Activated T-cell treated with anti-CD3 and anti-CD28 coated beads for 1 hour (primary cell): ENCODE measurements around the gene HSF2.

ENCODE experiments used
- DNase-seq: peaks from one replicate; pipeline ENCODE4 v3.0.0-alpha.2; 2020; ENCODE audit warnings: low read depth

Gene HSF2

GRCh38 chr6:122399348-122400120 is at the start of gene HSF2:
HSF2 (plus strand) TSS chr6:122399652; CDS start chr6:122399738, 86 bp downstream.
- DNase-seq = peak; percentile 77

GRCh38 chr6:122352981-122353664 is 46.3 kb upstream of the HSF2 start:
- DNase-seq = no peak

- no peak for DNase-seq
Measured at GRCh38 chr6:122360809-122361208, 38.6 kb upstream of the HSF2 start.

- DNase-seq = no peak
Measured at GRCh38 chr6:122361314-122361979, 38.0 kb upstream of the HSF2 start.

GRCh38 chr6:122363769-122364483 is 35.5 kb upstream of the HSF2 start:
- no peak for DNase-seq

GRCh38 chr6:122365775-122366403 is 33.6 kb upstream of the HSF2 start:
- DNase-seq = no peak

- no peak for DNase-seq
Measured at GRCh38 chr6:122367171-122367570, 32.3 kb upstream of the HSF2 start.

- DNase-seq = no peak
Measured at GRCh38 chr6:122369536-122369935, 29.9 kb upstream of the HSF2 start.

- DNase-seq = no peak
Measured at GRCh38 chr6:122372647-122373046, 26.8 kb upstream of the HSF2 start.

- DNase-seq = no peak
Measured at GRCh38 chr6:122374307-122374706, 25.1 kb upstream of the HSF2 start.

GRCh38 chr6:122376246-122376645 is 23.2 kb upstream of the HSF2 start:
- DNase-seq = no peak

GRCh38 chr6:122381494-122382265 is 17.8 kb upstream of the HSF2 start:
- peak; percentile 24 for DNase-seq

GRCh38 chr6:122385857-122386612 is 13.4 kb upstream of the HSF2 start:
- DNase-seq = no peak

- DNase-seq = no peak
Measured at GRCh38 chr6:122388945-122389344, 10.5 kb upstream of the HSF2 start.

GRCh38 chr6:122389704-122390372 is 9.6 kb upstream of the HSF2 start:
- DNase-seq = no peak

GRCh38 chr6:122392564-122393350 is 6.7 kb upstream of the HSF2 start:
- DNase-seq = no peak

- DNase-seq = no peak
Measured at GRCh38 chr6:122393351-122393896, 6.0 kb upstream of the HSF2 start.

GRCh38 chr6:122394016-122394415 is 5.4 kb upstream of the HSF2 start:
- DNase-seq = no peak

- no peak for DNase-seq
Measured at GRCh38 chr6:122399055-122399347, 451 bp upstream of the HSF2 start.
